ENCODE measurements around the gene CCNF. TPM values are rescaled to one million over a fixed set of nuclear protein-coding genes. Genes with fewer than 3 reads are reported as not detected.
"Not testable (repeated sequence)": the region's sequence is repeated elsewhere in the genome, so short reads cannot be mapped to it uniquely, and the experiment has no call there.

Gene CCNF
- polyA plus RNA-seq, 1 donor from 2014 or later: 5.2 TPM

DNA sequence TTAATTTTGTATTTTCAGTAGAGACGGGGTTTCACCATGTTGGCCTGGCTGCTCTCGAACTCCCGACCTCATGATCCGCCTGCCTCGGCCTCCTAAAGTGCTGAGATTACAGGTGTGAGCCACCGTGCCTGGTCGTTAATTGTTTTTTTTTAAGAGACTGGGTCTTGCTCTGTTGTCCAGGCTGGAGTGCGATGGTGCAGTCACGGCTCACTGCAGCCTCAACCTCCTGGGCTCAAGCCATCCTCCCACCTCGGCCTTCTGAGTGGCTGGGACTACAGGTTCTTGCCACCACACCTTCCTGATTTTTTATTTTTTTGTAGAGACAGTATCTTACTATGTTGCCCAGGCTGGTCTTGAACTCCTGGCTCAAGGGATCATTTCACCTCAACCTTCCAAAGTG is 50.7 kb downstream of the CCNF start:
- not testable (repeated sequence) for H3K79me2 ChIP-seq (replicated peaks; ENCODE audit: insufficient read depth, low read length); H3K36me3 ChIP-seq (ENCODE audit: insufficient read depth, low read length); H3K9me3 ChIP-seq (ENCODE audit: low read length); H3K27ac ChIP-seq (ENCODE audit: low read length); H3F3A ChIP-seq (ENCODE audit: insufficient read depth, low read length, poor library complexity, severe bottlenecking); H3K9me2 ChIP-seq (ENCODE audit: insufficient read depth, low read length); H3K4me3 ChIP-seq (ENCODE audit: low read length); H3K9ac ChIP-seq (ENCODE audit: low read length); H4K20me1 ChIP-seq (ENCODE audit: insufficient read depth); H3K4me2 ChIP-seq (ENCODE audit: low read length); H3K27me3 ChIP-seq (ENCODE audit: insufficient read depth, low read depth, low read length); H2AFZ ChIP-seq (ENCODE audit: low read depth, low read length)

DNA sequence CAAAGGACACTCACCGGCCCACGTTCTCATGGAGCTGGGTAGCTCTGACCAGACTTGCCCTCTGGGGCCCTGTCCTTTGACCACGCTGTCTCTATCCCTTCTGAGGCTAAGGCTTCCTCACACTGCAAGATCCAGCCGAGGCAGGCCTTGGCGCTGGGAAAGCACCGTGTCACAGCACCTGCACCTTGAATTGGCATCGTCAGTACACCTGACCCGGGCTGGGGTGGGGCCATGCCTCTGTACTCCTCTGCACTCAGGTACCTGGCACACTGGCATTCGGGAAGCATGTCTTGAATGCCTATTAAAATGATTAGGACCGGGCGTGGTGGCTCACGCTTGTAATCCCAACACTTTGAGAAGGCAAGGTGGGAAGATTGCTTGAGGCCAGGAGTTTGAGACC is 51.7 kb downstream of the CCNF start:
- Histone ChIP-seq H3K9ac (ENCODE audit: low read length) (no peak overlapping the region), H2AFZ (ENCODE audit: low read depth, low read length) (no peak overlapping the region), H3K36me3 (ENCODE audit: insufficient read depth, low read length) (no peaks in the 10 kb centered on the region), H3K27me3 (ENCODE audit: insufficient read depth, low read depth, low read length) (no peaks in the 10 kb centered on the region), H3K27ac (ENCODE audit: low read length) (no peak overlapping the region), H3K79me2 (replicated peaks; ENCODE audit: insufficient read depth, low read length) (peaks cover 8% of the 10 kb centered on the region), H4K20me1 (ENCODE audit: insufficient read depth) (no peaks in the 10 kb centered on the region), H3K9me2 (ENCODE audit: insufficient read depth, low read length) (no peaks in the 10 kb centered on the region), H3K4me3 (ENCODE audit: low read length) (no peak overlapping the region), H3F3A (ENCODE audit: insufficient read depth, low read length, poor library complexity, severe bottlenecking) (no peaks in the 10 kb centered on the region), H3K9me3 (ENCODE audit: low read length) (no peaks in the 10 kb centered on the region), H3K4me2 (ENCODE audit: low read length) (no peak overlapping the region)
- no peak for TF ChIP-seq POLR2AphosphoS5 (IDR thresholded peaks at IDR 0.05)
- no peak for TF ChIP-seq EZH2 (IDR thresholded peaks at IDR 0.05; ENCODE audit: borderline replicate concordance, insufficient read depth, low read length, poor library complexity, severe bottlenecking)
- TF ChIP-seq MXI1 (conservative IDR thresholded peaks at IDR 0.05; ENCODE audit: poor library complexity, severe bottlenecking): no peak
- TF ChIP-seq TAF1 (IDR thresholded peaks at IDR 0.05; ENCODE audit: low read depth): no peak
- TF ChIP-seq, protein P1, sequence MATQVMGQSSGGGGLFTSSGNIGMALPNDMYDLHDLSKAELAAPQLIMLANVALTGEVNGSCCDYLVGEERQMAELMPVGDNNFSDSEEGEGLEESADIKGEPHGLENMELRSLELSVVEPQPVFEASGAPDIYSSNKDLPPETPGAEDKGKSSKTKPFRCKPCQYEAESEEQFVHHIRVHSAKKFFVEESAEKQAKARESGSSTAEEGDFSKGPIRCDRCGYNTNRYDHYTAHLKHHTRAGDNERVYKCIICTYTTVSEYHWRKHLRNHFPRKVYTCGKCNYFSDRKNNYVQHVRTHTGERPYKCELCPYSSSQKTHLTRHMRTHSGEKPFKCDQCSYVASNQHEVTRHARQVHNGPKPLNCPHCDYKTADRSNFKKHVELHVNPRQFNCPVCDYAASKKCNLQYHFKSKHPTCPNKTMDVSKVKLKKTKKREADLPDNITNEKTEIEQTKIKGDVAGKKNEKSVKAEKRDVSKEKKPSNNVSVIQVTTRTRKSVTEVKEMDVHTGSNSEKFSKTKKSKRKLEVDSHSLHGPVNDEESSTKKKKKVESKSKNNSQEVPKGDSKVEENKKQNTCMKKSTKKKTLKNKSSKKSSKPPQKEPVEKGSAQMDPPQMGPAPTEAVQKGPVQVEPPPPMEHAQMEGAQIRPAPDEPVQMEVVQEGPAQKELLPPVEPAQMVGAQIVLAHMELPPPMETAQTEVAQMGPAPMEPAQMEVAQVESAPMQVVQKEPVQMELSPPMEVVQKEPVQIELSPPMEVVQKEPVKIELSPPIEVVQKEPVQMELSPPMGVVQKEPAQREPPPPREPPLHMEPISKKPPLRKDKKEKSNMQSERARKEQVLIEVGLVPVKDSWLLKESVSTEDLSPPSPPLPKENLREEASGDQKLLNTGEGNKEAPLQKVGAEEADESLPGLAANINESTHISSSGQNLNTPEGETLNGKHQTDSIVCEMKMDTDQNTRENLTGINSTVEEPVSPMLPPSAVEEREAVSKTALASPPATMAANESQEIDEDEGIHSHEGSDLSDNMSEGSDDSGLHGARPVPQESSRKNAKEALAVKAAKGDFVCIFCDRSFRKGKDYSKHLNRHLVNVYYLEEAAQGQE (IDR thresholded peaks at IDR 0.05; ENCODE audit: borderline replicate concordance): no peak
- TF ChIP-seq SMC3 (conservative IDR thresholded peaks at IDR 0.05; ENCODE audit: poor library complexity): no peak
- TF ChIP-seq, protein P2, sequence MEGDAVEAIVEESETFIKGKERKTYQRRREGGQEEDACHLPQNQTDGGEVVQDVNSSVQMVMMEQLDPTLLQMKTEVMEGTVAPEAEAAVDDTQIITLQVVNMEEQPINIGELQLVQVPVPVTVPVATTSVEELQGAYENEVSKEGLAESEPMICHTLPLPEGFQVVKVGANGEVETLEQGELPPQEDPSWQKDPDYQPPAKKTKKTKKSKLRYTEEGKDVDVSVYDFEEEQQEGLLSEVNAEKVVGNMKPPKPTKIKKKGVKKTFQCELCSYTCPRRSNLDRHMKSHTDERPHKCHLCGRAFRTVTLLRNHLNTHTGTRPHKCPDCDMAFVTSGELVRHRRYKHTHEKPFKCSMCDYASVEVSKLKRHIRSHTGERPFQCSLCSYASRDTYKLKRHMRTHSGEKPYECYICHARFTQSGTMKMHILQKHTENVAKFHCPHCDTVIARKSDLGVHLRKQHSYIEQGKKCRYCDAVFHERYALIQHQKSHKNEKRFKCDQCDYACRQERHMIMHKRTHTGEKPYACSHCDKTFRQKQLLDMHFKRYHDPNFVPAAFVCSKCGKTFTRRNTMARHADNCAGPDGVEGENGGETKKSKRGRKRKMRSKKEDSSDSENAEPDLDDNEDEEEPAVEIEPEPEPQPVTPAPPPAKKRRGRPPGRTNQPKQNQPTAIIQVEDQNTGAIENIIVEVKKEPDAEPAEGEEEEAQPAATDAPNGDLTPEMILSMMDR (IDR thresholded peaks at IDR 0.05; ENCODE audit: poor library complexity, severe bottlenecking): no peak

DNA sequence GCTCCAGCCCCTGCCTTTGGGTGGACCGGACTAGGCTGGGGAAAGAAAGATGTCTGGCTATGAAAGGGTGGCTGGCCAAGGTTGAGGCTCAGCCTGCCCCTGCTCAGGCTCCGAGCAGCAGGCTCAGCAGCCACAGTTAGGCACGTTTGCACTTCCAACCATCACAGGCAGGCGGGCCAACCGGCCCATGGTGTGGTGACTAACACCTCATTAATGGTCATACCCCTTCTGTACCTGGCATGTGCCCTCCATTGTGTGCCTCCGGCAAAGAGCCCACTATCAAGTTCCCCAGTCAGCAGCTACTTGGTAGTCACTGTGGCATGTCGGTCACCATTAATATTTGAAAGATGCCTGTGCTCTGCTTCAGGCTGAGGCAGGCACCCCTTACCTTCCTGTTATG is 52.4 kb downstream of the CCNF start:
- no peaks in the 10 kb centered on the region for H3K27me3 ChIP-seq (ENCODE audit: insufficient read depth, low read depth, low read length)
- no peak overlapping the region for H3K4me2 ChIP-seq (ENCODE audit: low read length)
- H3F3A ChIP-seq (ENCODE audit: insufficient read depth, low read length, poor library complexity, severe bottlenecking): no peaks in the 10 kb centered on the region
- H2AFZ ChIP-seq (ENCODE audit: low read depth, low read length): no peak overlapping the region
- TF ChIP-seq TAF1 (IDR thresholded peaks at IDR 0.05; ENCODE audit: low read depth) (no peak), RAD21 (conservative IDR thresholded peaks at IDR 0.05) (no peak), EP300 (conservative IDR thresholded peaks at IDR 0.05; ENCODE audit: poor library complexity, severe bottlenecking) (no peak), POLR2AphosphoS5 (IDR thresholded peaks at IDR 0.05) (no peak), SMC3 (conservative IDR thresholded peaks at IDR 0.05; ENCODE audit: poor library complexity) (no peak)
- TF ChIP-seq, protein P2 (IDR thresholded peaks at IDR 0.05; ENCODE audit: poor library complexity, severe bottlenecking): no peak
- TF ChIP-seq, protein P1 (IDR thresholded peaks at IDR 0.05; ENCODE audit: borderline replicate concordance): no peak
- no peak overlapping the region for H3K9ac ChIP-seq (ENCODE audit: low read length)
- no peaks in the 10 kb centered on the region for H3K36me3 ChIP-seq (ENCODE audit: insufficient read depth, low read length)
- no peak overlapping the region for H3K4me3 ChIP-seq (ENCODE audit: low read length)
- H3K27ac ChIP-seq (ENCODE audit: low read length): no peak overlapping the region
- no peaks in the 10 kb centered on the region for H4K20me1 ChIP-seq (ENCODE audit: insufficient read depth)
- peaks cover 4% of the 10 kb centered on the region for H3K79me2 ChIP-seq (replicated peaks; ENCODE audit: insufficient read depth, low read length)
- no peaks in the 10 kb centered on the region for H3K9me3 ChIP-seq (ENCODE audit: low read length)
- no peaks in the 10 kb centered on the region for H3K9me2 ChIP-seq (ENCODE audit: insufficient read depth, low read length)
